BJ (cell line): ENCODE data around the gene DACT2. TPM values are rescaled to one million over a fixed set of nuclear protein-coding genes. Genes with fewer than 3 reads are reported as not detected.

Source experiments
- CTCF ChIA-PET: fragments of 350-600 bp; formaldehyde crosslinking; extraction: SDS; loops from one replicate; lab custom pipeline; 2021; ENCODE audit warnings: antibody characterized with exemption, inconsistent platforms; lab: Yijun Ruan, JAX
- POLR2A ChIA-PET: fragments of 300-600 bp; sonication (Branson Sonifier 250); formaldehyde crosslinking; extraction: SDS; loops from one replicate; lab custom pipeline; 2021; ENCODE audit warnings: antibody characterized with exemption; lab: Charles Lee
- DNase-seq: peaks from one replicate; pipeline ENCODE4 v3.0.0-alpha.2; 2011; ENCODE audit warnings: low read depth
- H3K27me3 ChIP-seq: 2 replicates; pipeline ENCODE4 v1.6.0; 2011; ENCODE audit warnings: low read length; ENCODE audit not compliant: control insufficient read depth, insufficient read depth
- H3K36me3 ChIP-seq: 2 replicates; pipeline ENCODE4 v1.5.1; 2011; ENCODE audit warnings: low read length; ENCODE audit not compliant: control insufficient read depth, insufficient read depth
- H3K4me3 ChIP-seq: 2 replicates; pipeline ENCODE4 v1.5.1; 2011; ENCODE audit warnings: low read depth, mild to moderate bottlenecking, control low read depth, low read length
- CTCF ChIP-seq: IDR thresholded peaks from 2 replicates; pipeline ENCODE4 v1.5.1; 2011; ENCODE audit warnings: low read depth, mild to moderate bottlenecking, control low read depth, inconsistent platforms, low read length, moderate library complexity; ENCODE audit not compliant: insufficient read depth
- polyA plus RNA-seq: library from polyadenylated mRNA; depleted of rRNA; stranded (reverse); fragments of >200 nt; gene quantifications from 2 replicates; pipeline ENCODE4 v1.2.3, GENCODE V29; 2011

DACT2 gene
- polyA plus RNA-seq, 1 experiment = not detected

- no peak for TF ChIP-seq CTCF
- Histone ChIP-seq H3K27me3 (no peaks in the 10 kb centered on the region), H3K36me3 (no peaks in the 10 kb centered on the region), H3K4me3 (no peak overlapping the region)
- DNase-seq = no peak
- POLR2A ChIA-PET = no interaction called here
- CTCF ChIA-PET = no interaction called here
Measured at GRCh38 chr6:168344338-168344737, 24.8 kb upstream of the DACT2 start.

GRCh38 chr6:168343239-168344150 lies 23.9 kb upstream of the DACT2 start:
- CTCF ChIA-PET = no interaction called here

GRCh38 chr6:168342636-168343035 lies 23.1 kb upstream of the DACT2 start:
- ChIA-PET POLR2A (no interaction called here), CTCF (no interaction called here)
- no peaks in the 10 kb centered on the region for H3K27me3 ChIP-seq
- H3K36me3 ChIP-seq = no peaks in the 10 kb centered on the region
- no peak overlapping the region for H3K4me3 ChIP-seq
- DNase-seq = no peak
- TF ChIP-seq CTCF = no peak

More at GRCh38 chr6:168343239-168344150, 23.9 kb upstream of the DACT2 start:
- no peak for DNase-seq
- Histone ChIP-seq H3K4me3 (no peak overlapping the region), H3K27me3 (no peaks in the 10 kb centered on the region), H3K36me3 (no peaks in the 10 kb centered on the region)
- POLR2A ChIA-PET = no interaction called here
- no peak for TF ChIP-seq CTCF

GRCh38 chr6:168341280-168341900 lies 21.8 kb upstream of the DACT2 start:
- H3K4me3 ChIP-seq = no peak overlapping the region
- H3K27me3 ChIP-seq = no peaks in the 10 kb centered on the region
- no peaks in the 10 kb centered on the region for H3K36me3 ChIP-seq
- TF ChIP-seq CTCF = no peak
- POLR2A ChIA-PET = no interaction called here
- CTCF ChIA-PET = no interaction called here
- no peak for DNase-seq

- H3K27me3 ChIP-seq = no peaks in the 10 kb centered on the region
- no peak for DNase-seq
- ChIA-PET POLR2A (no interaction called here), CTCF (no interaction called here)
- H3K4me3 ChIP-seq = no peak overlapping the region
- no peak for TF ChIP-seq CTCF
- no peaks in the 10 kb centered on the region for H3K36me3 ChIP-seq
Measured at GRCh38 chr6:168340819-168341218, 21.2 kb upstream of the DACT2 start.
